ENCODE results near the gene BLVRB. TPM values are rescaled to one million over a fixed set of nuclear protein-coding genes. Genes with fewer than 3 reads are reported as not detected.

Gene BLVRB
- polyA plus RNA-seq, 2 of the 4 experiments (the other 2 are of a cell fraction), result 202 to 280 TPM

GRCh38 chr19:40420766-40421765, 44.5 kb downstream of the BLVRB start (continued):
- TF ChIP-seq FOSB (CRISPR knock-in tag; IDR thresholded peaks at IDR 0.05), result 0 out of 2 replicates have a peak, but pooled peaks have one; percentile 62
- TF ChIP-seq CEBPB (IDR thresholded peaks at IDR 0.05), result peak in 1 of 2 experiments; percentile 20; a peak in 1 of 4 replicates
- TF ChIP-seq ATOH8 (CRISPR knock-in tag; IDR thresholded peaks at IDR 0.05; ENCODE audit: low read depth), result peak; percentile 87
- TF ChIP-seq RCOR1 (IDR thresholded peaks at IDR 0.05; ENCODE audit: low read depth, low read length), result no peak
- no peak for TF ChIP-seq KDM1A (IDR thresholded peaks at IDR 0.05; ENCODE audit: low read depth)
- TF ChIP-seq EP300 (IDR thresholded peaks at IDR 0.05), result no peak
- no peak for TF ChIP-seq HES2 (IDR thresholded peaks at IDR 0.05)
- TF ChIP-seq CBX2 (IDR thresholded peaks at IDR 0.05; ENCODE audit: borderline replicate concordance, low read depth), result no peak
- no peak for TF ChIP-seq FOXS1 (CRISPR knock-in tag; IDR thresholded peaks at IDR 0.05)
- TF ChIP-seq BCL3 (IDR thresholded peaks at IDR 0.05), result peak; percentile 76; the same call in 2 of the 3 replicates
- no peak for TF ChIP-seq NR3C1 (IDR thresholded peaks at IDR 0.05)
- no peak for TF ChIP-seq RNF2 (IDR thresholded peaks at IDR 0.05; ENCODE audit: borderline replicate concordance, low read depth)
- TF ChIP-seq RFX5 (IDR thresholded peaks at IDR 0.05), result peak; percentile 42; the same call in 1 of the 2 replicates
- TF ChIP-seq PBX3 (IDR thresholded peaks at IDR 0.05), result peak; percentile 72; the same call in 1 of the 2 replicates
- TF ChIP-seq TFCP2L1 (CRISPR knock-in tag; IDR thresholded peaks at IDR 0.05), result peak; percentile 91; the same call in 1 of the 2 replicates
- no peak for TF ChIP-seq JUNB (IDR thresholded peaks at IDR 0.05)
- peak; percentile 55; the same call in 1 of the 2 replicates for TF ChIP-seq GATA3 (IDR thresholded peaks at IDR 0.05; ENCODE audit: borderline replicate concordance)
- TF ChIP-seq KDM5A (IDR thresholded peaks at IDR 0.05), result no peak
- peak; percentile 81 for TF ChIP-seq TP53 (CRISPR knock-in tag; IDR thresholded peaks at IDR 0.05)
- peak; percentile 92 for TF ChIP-seq PHF8 (IDR thresholded peaks at IDR 0.05; ENCODE audit: borderline replicate concordance, low read depth)
- peak; percentile 95; the same call in 1 of the 2 replicates for TF ChIP-seq HOXA7 (CRISPR knock-in tag; IDR thresholded peaks at IDR 0.05)
- peak; percentile 67 for TF ChIP-seq HOXB5 (CRISPR knock-in tag; IDR thresholded peaks at IDR 0.05)
- TF ChIP-seq USF2 (IDR thresholded peaks at IDR 0.05), result peak; percentile 59
- peak; percentile 70 for TF ChIP-seq RARB (CRISPR knock-in tag; IDR thresholded peaks at IDR 0.05)
- no peak for TF ChIP-seq HEYL (CRISPR knock-in tag; IDR thresholded peaks at IDR 0.05)
- TF ChIP-seq HOXB13 (CRISPR knock-in tag; IDR thresholded peaks at IDR 0.05; ENCODE audit: low read depth), result peak; percentile 68; the same call in 1 of the 2 replicates
- peak; percentile 32 for TF ChIP-seq MAFK (IDR thresholded peaks at IDR 0.05; ENCODE audit: partially characterized antibody)
- TF ChIP-seq CTCF (IDR thresholded peaks at IDR 0.05), result peak; percentile 99
- no peak for TF ChIP-seq CHD4 (IDR thresholded peaks at IDR 0.05; ENCODE audit: borderline replicate concordance)
- peak; percentile 32 for TF ChIP-seq ESRRA (IDR thresholded peaks at IDR 0.05; ENCODE audit: borderline replicate concordance, low read length)
- peak; percentile 91 for TF ChIP-seq MYC (IDR thresholded peaks at IDR 0.05; ENCODE audit: borderline replicate concordance, low read length)
- no peak; the same call in 1 of the 2 replicates for TF ChIP-seq HDAC2 (IDR thresholded peaks at IDR 0.05)
- peak; percentile 100 for TF ChIP-seq ZFP36 (IDR thresholded peaks at IDR 0.05; ENCODE audit: borderline replicate concordance, partially characterized antibody)
- peak; percentile 72; the same call in 1 of the 2 replicates for TF ChIP-seq E2F6 (IDR thresholded peaks at IDR 0.05; ENCODE audit: borderline replicate concordance, low read depth)
- no peak for TF ChIP-seq ZC3H11A (IDR thresholded peaks at IDR 0.05)
- TF ChIP-seq EHF (CRISPR knock-in tag; IDR thresholded peaks at IDR 0.05), result peak; percentile 80

Data from A549 (cell line).